Chondrocyte (in vitro differentiated cells): ENCODE results near the gene PCSK9. TPM values are rescaled to one million over a fixed set of nuclear protein-coding genes. Genes with fewer than 3 reads are reported as not detected.
"Not testable (repeated sequence)": the region's sequence is repeated elsewhere in the genome, so short reads cannot be mapped to it uniquely, and the experiment has no call there.

ENCODE experiments used
- DNase-seq: peaks from one replicate; pipeline ENCODE4 v3.0.0; 2021; ENCODE audit warnings: mixed read lengths, low spot score
- H3K27ac Mint-ChIP-seq: one replicate; pipeline ENCODE4 v1.8.0; 2021; ENCODE audit warnings: mild to moderate bottlenecking, moderate library complexity, mixed read lengths; ENCODE audit not compliant: unreplicated experiment
- H3K27me3 Mint-ChIP-seq: 2 replicates; pipeline ENCODE4 v1.8.0; 2021; ENCODE audit warnings: low read depth, mixed read lengths
- H3K36me3 Mint-ChIP-seq: 2 replicates; pipeline ENCODE4 v1.8.0; 2021; ENCODE audit warnings: low read depth, mixed read lengths
- H3K4me1 Mint-ChIP-seq: 2 replicates; pipeline ENCODE4 v1.8.0; 2021; ENCODE audit warnings: low read depth, mild to moderate bottlenecking, mixed read lengths
- H3K4me3 Mint-ChIP-seq: one replicate; pipeline ENCODE4 v1.8.0; 2021; ENCODE audit warnings: mild to moderate bottlenecking, moderate library complexity, mixed read lengths; ENCODE audit not compliant: unreplicated experiment
- H3K9me3 Mint-ChIP-seq: 2 replicates; pipeline ENCODE4 v1.8.0; 2021; ENCODE audit warnings: low read depth, mixed read lengths
- total RNA-seq: library from RNA; stranded (reverse); gene quantifications from 3 replicates; pipeline ENCODE4 v1.2.1, GENCODE V29; 2021
- TF ChIP-seq, protein P1 (sequence below): fragments of 200-600 bp; sonication (generic); IDR thresholded peaks from 2 replicates; pipeline ENCODE4 v1.5.0; 2021; ENCODE audit warnings: antibody characterized with exemption, mild to moderate bottlenecking, moderate library complexity

The PCSK9 gene
- total RNA-seq, 1 donor from 2014 or later = 0.60 TPM

DNA sequence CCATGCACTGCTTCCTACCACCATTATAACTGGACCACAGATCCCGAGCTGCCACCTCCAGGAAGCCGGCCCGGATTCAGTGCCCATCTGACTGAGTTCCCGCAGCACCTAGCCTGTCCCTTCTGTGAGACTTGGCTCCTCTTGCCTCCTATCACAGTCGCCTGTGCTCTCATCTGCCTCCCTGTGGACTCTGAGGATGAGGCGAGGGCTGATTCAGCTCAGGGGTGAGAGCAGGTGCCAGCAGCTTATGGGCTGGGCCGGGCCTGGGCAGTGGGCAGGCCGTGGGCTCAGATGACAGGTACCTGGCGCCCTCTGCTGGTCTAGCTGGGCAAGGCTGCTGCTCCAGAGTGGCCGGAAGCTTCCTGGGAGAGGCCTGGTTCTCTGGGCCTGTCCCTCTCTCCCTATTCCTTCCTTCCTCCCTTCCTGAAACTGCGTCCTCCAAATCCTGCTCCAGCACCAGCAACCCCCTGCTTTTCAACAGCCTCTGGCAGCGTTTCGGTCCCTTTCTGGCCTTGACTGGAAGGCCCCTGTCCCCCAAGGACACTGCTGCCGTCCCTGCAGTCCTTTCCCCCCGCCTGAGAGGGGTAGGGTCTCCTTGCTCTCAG lies 17.3 kb upstream of the PCSK9 start:
- no peaks in the 10 kb centered on the region for H3K9me3 Mint-ChIP-seq
- H3K4me1 Mint-ChIP-seq = peaks cover 17% of the 10 kb centered on the region
- peak overlapping the region; percentile 78 for H3K27ac Mint-ChIP-seq
- no peak for DNase-seq
- TF ChIP-seq, protein P1, sequence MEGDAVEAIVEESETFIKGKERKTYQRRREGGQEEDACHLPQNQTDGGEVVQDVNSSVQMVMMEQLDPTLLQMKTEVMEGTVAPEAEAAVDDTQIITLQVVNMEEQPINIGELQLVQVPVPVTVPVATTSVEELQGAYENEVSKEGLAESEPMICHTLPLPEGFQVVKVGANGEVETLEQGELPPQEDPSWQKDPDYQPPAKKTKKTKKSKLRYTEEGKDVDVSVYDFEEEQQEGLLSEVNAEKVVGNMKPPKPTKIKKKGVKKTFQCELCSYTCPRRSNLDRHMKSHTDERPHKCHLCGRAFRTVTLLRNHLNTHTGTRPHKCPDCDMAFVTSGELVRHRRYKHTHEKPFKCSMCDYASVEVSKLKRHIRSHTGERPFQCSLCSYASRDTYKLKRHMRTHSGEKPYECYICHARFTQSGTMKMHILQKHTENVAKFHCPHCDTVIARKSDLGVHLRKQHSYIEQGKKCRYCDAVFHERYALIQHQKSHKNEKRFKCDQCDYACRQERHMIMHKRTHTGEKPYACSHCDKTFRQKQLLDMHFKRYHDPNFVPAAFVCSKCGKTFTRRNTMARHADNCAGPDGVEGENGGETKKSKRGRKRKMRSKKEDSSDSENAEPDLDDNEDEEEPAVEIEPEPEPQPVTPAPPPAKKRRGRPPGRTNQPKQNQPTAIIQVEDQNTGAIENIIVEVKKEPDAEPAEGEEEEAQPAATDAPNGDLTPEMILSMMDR = peak; percentile 95
- no peak overlapping the region for H3K4me3 Mint-ChIP-seq
- H3K36me3 Mint-ChIP-seq = no peaks in the 10 kb centered on the region
- peaks cover 1% of the 10 kb centered on the region for H3K27me3 Mint-ChIP-seq

DNA sequence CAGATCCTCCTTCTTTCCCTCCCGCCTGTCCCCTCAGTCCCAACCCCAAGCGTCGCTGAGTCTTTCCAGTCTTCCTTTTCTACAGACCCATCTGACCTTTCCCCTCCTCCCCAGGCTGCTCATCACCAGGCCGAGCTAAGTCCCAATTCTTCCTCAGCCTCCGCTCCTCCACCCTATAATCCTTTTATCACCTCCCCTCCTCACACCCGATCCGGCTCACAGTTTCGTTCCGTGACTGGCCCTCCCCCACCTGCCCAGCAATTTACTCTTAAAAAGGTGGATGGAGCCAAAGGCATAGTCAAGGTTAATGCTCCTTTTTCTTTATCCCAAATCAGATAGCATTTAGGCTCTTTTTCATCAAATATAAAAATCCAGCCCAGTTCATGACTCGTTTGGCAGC lies 15.2 kb upstream of the PCSK9 start:
- H3K27ac Mint-ChIP-seq, H3K36me3 Mint-ChIP-seq, H3K4me3 Mint-ChIP-seq, H3K9me3 Mint-ChIP-seq, DNase-seq, H3K27me3 Mint-ChIP-seq: not testable (repeated sequence)
- H3K4me1 Mint-ChIP-seq = peaks cover 19% of the 10 kb centered on the region

DNA sequence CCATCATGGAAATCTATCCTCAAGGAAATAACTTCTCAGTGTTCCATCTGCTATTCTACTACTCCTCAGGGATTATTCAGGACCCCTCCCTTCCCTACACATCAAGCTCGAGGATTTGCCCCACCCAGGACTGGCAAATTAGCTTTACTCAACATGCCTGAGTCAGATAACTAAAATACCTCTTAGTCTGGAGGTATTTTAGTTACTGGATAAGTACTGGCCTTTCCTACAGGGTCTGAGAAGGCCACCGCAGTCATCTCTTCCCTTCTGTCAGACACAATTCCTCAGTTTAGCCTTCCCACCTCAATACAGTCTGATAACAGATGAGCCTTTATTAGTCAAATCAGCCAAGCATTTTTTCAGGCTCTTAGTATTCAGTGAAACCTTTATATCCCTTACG lies 12.7 kb upstream of the PCSK9 start:
- not testable (repeated sequence) for H3K9me3 Mint-ChIP-seq, H3K36me3 Mint-ChIP-seq, H3K27me3 Mint-ChIP-seq, DNase-seq, H3K27ac Mint-ChIP-seq, H3K4me3 Mint-ChIP-seq
- H3K4me1 Mint-ChIP-seq = peaks cover 19% of the 10 kb centered on the region

DNA sequence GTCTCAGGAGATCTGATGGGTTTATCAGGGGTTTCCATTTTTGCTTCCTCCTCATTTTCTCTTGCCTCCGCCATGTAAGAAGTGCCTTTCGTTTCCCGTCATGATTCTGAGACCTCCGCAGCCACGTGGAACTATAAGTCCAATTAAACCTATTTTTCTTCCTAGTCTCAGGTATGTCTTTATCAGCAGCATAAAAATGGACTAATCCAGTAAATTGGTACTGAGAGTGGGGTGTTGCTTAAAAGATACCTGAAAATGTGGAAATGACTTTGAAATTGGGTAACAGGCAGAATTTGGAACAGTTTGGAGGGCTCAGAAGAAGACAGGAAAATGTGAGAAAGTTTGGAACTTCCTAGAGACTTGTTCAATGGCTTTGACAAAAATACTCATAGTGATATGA lies 8.2 kb upstream of the PCSK9 start:
- H3K36me3 Mint-ChIP-seq = not testable (repeated sequence)

DNA sequence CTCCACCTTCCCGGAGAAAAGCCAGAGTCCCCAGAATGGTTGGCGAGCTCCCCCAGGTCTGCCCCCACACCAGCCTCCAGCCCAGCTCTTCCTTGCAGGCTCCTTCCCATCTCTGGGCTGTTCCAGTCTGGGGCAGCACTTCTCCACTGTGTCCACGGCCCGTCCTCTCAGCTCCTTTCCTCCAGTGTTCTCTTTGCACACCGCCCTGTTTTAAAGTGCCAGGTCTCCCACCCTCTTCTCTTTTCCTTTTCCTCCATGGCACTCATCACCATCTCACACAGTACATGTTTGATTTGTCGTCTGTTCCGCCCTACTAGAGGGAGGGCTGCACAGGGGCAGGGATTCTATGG lies 6.1 kb upstream of the PCSK9 start:
- Mint-ChIP-seq H3K9me3 (no peaks in the 10 kb centered on the region), H3K4me3 (no peak overlapping the region), H3K27me3 (peaks cover 32% of the 10 kb centered on the region), H3K36me3 (no peaks in the 10 kb centered on the region), H3K27ac (no peak overlapping the region), H3K4me1 (no peaks in the 10 kb centered on the region)
- TF ChIP-seq, protein P1 = no peak
- DNase-seq = no peak

More for the DNA sequence above, 8.2 kb upstream of the PCSK9 start:
- not testable (repeated sequence) for DNase-seq, H3K27ac Mint-ChIP-seq, H3K9me3 Mint-ChIP-seq, H3K4me3 Mint-ChIP-seq
- peaks cover 20% of the 10 kb centered on the region for H3K27me3 Mint-ChIP-seq
- peaks cover 11% of the 10 kb centered on the region for H3K4me1 Mint-ChIP-seq

DNA sequence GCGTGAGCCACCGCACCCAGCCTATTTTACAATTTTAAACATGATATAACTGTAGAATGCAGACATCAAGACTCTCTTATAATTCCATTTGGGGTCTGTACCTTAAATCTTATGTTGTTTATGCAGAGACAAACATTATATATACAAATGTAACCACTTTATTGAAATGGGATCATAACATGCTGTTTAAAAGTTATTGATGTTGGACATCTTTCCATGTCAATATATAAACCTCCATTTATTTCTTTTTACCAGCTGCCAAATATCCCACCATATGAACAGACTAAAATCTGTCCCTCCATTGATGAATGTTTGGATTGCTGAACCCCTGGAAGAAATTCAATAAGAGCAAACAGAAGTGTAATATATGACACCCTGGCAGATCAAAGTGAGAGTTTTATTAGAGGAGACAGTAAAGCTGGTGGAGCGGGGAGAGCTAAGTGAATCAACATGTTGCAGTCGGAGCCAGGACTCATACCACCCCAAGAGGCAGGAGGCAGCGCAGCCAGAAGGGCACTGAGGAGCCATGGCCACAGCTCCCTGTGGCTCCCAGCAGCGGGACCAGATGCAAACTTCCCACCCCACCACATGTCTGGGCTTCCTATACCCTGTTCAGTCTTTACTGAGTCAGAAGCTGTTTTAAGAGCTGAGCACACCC lies 4.7 kb upstream of the PCSK9 start:
- DNase-seq = no peak
- Mint-ChIP-seq H3K4me1 (peaks cover 9% of the 10 kb centered on the region), H3K9me3 (no peaks in the 10 kb centered on the region), H3K4me3 (no peak overlapping the region), H3K36me3 (no peaks in the 10 kb centered on the region), H3K27ac (no peak overlapping the region), H3K27me3 (peaks cover 42% of the 10 kb centered on the region)
- TF ChIP-seq, protein P1 = no peak

DNA sequence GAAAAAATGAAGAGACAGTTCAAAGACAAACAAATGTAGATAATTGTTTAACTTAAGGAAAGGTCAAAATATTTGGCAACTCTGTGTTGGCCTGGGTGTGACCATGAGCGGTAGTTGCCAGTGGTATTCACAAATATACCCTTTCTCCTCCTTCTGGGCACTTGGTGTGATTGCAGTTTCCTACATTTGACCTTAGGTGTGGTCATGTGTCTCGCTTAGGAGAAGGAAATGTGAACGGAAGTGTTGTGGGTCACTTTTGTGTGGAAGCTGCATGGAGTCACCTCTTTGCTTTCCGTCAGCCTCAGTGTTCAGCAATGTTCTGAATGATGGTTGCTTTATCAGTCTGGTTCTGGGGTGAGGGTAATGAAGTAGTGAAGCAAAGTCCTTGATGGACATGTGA lies 3.4 kb upstream of the PCSK9 start:
- Mint-ChIP-seq H3K27ac (no peak overlapping the region), H3K4me1 (peaks cover 20% of the 10 kb centered on the region), H3K4me3 (no peak overlapping the region), H3K27me3 (peaks cover 52% of the 10 kb centered on the region), H3K36me3 (no peaks in the 10 kb centered on the region), H3K9me3 (no peaks in the 10 kb centered on the region)
- no peak for DNase-seq
- TF ChIP-seq, protein P1 = no peak
